ENCODE measurements around the gene CNTNAP5. TPM values are rescaled to one million over a fixed set of nuclear protein-coding genes. Genes with fewer than 3 reads are reported as not detected.

The CNTNAP5 gene
- total and polyA plus RNA-seq, 2 of the 13 experiments (the other 11 are each of a cell fraction or from before 2014, with no cell fraction given) = not detected

DNA sequence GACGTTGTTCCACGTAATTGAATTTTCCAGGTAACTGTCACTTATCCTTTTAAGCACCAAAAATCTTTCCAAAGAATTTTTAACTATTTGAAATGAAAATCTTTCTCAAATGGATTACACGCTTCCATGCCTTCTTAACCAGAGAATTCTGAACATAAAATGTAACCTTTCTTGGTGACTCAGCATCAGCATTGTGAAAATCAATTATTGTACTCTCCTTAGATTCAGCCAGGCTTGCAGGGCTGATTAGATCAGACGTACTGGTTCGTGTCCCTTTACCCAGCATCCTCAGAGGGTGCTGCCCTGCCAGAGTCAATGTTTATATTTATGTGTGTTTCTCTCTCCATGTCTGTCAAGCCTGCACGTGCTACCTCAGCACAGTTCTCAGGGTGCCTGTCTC, 623.9 kb downstream of the CNTNAP5 start (continued):
- TF ChIP-seq, protein P1, sequence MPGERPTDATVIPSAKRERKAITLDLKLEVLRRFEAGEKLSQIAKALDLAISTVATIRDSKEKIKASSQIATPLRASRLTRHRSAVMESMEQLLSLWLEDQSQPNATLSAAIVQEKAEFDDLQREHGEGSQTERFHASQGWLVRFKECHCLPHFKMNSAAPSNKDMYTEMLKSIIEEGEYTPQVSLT (CRISPR knock-in tag; IDR thresholded peaks at IDR 0.05; ENCODE audit: borderline replicate concordance, low read depth) = no peak
- TF ChIP-seq CEBPB (IDR thresholded peaks at IDR 0.05; ENCODE audit: borderline replicate concordance, low read depth, low read length) = no peak

DNA sequence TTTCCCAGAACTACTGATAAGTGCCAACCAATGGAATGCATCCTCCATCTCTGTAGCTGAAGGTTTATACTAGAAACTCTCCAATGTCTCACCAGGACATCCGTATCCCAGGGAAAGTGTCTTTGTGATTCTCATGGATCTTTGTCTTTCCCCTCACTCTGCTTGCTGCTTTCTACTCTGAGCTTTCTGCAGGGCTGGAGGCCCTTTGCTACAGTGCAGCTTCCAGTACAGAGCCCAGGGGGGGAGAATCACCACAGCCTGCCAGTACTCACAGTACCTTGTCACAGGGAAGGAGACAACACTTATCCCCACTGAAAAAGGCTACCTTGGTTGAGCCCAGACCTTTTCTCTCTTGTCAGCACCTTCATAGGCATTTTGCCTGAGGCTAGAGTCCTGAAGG, 627.0 kb downstream of the CNTNAP5 start:
- H3K4me2 ChIP-seq (ENCODE audit: low read depth, low read length) = no peak overlapping the region
- H3K9ac ChIP-seq (ENCODE audit: insufficient read depth, low read depth, low read length) = no peak overlapping the region
- ChIA-PET CTCF (ENCODE audit: low intra/inter-chr PET ratio, low total read pairs) (no interaction called here), POLR2A (no interaction called here)
- H3K27ac ChIP-seq (ENCODE audit: extremely low read length, insufficient read depth, low read length) = no peak overlapping the region
- H4K20me1 ChIP-seq (ENCODE audit: insufficient read depth, low read length) = no peaks in the 10 kb centered on the region
- DNase-seq (ENCODE audit: low spot score) = no peak
- intact Hi-C loops (cut with micrococcal nuclease; ENCODE audit: unreplicated experiment) (no loop called here), in situ Hi-C loops (cut with HindIII; ENCODE audit: extremely low pct_ligation_motif_present, low pct_unique_long_range_greater_than_20kb) (no loop called here)
- H3K27me3 ChIP-seq (ENCODE audit: control insufficient read depth in 1 of 2, insufficient read depth in 2 of 2, low read length in 2 of 2) = peaks cover 0 to 3% of the 10 kb centered on the region in 2 experiments; a peak in 2 of 5 replicates
- WGBS (ENCODE audit: low lambda C conversion rate) = 67% methylated on average over 1 of the region's 1 CpG
- ATAC-seq = no peak
- H3K4me3 ChIP-seq (replicated peaks in 1 of 3; ENCODE audit: insufficient read depth in 1 of 3, low read depth in 2 of 3, low read length in 3 of 3) = no peak overlapping the region
- peaks cover 8% of the 10 kb centered on the region for H3K4me1 ChIP-seq (ENCODE audit: insufficient read depth, low read length)
- H2AFZ ChIP-seq (ENCODE audit: low read length) = no peak overlapping the region
- no peak for FAIRE-seq
- H3K9me3 ChIP-seq (ENCODE audit: low read length) = no peaks in the 10 kb centered on the region
- no peaks in the 10 kb centered on the region for H3K79me2 ChIP-seq (ENCODE audit: insufficient read depth, low read length)
- BruUV-seq (replicated peaks) = no TSS peak
- no peaks in the 10 kb centered on the region for H3K36me3 ChIP-seq (replicated peaks in 1 of 2; ENCODE audit: control insufficient read depth in 1 of 2, insufficient read depth in 2 of 2, low read length in 2 of 2)
- TF ChIP-seq SIN3B (IDR thresholded peaks at IDR 0.05; ENCODE audit: low read length) (no peak), MIER2 (CRISPR knock-in tag; IDR thresholded peaks at IDR 0.05) (no peak), RXRB (CRISPR knock-in tag; IDR thresholded peaks at IDR 0.05; ENCODE audit: borderline replicate concordance) (no peak), REPIN1 (CRISPR knock-in tag; IDR thresholded peaks at IDR 0.05; ENCODE audit: borderline replicate concordance, low read depth) (no peak), IKZF1 (IDR thresholded peaks at IDR 0.05) (no peak), PAWR (CRISPR knock-in tag; IDR thresholded peaks at IDR 0.05; ENCODE audit: borderline replicate concordance) (no peak)
- TF ChIP-seq, protein P2, sequence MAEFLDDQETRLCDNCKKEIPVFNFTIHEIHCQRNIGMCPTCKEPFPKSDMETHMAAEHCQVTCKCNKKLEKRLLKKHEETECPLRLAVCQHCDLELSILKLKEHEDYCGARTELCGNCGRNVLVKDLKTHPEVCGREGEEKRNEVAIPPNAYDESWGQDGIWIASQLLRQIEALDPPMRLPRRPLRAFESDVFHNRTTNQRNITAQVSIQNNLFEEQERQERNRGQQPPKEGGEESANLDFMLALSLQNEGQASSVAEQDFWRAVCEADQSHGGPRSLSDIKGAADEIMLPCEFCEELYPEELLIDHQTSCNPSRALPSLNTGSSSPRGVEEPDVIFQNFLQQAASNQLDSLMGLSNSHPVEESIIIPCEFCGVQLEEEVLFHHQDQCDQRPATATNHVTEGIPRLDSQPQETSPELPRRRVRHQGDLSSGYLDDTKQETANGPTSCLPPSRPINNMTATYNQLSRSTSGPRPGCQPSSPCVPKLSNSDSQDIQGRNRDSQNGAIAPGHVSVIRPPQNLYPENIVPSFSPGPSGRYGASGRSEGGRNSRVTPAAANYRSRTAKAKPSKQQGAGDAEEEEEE (CRISPR knock-in tag; IDR thresholded peaks at IDR 0.05; ENCODE audit: borderline replicate concordance) = no peak
- TF ChIP-seq, protein P3, sequence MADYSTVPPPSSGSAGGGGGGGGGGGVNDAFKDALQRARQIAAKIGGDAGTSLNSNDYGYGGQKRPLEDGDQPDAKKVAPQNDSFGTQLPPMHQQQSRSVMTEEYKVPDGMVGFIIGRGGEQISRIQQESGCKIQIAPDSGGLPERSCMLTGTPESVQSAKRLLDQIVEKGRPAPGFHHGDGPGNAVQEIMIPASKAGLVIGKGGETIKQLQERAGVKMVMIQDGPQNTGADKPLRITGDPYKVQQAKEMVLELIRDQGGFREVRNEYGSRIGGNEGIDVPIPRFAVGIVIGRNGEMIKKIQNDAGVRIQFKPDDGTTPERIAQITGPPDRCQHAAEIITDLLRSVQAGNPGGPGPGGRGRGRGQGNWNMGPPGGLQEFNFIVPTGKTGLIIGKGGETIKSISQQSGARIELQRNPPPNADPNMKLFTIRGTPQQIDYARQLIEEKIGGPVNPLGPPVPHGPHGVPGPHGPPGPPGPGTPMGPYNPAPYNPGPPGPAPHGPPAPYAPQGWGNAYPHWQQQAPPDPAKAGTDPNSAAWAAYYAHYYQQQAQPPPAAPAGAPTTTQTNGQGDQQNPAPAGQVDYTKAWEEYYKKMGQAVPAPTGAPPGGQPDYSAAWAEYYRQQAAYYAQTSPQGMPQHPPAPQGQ (CRISPR knock-in tag; IDR thresholded peaks at IDR 0.05; ENCODE audit: borderline replicate concordance) = no peak
- TF ChIP-seq, protein P4, sequence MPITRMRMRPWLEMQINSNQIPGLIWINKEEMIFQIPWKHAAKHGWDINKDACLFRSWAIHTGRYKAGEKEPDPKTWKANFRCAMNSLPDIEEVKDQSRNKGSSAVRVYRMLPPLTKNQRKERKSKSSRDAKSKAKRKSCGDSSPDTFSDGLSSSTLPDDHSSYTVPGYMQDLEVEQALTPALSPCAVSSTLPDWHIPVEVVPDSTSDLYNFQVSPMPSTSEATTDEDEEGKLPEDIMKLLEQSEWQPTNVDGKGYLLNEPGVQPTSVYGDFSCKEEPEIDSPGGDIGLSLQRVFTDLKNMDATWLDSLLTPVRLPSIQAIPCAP (CRISPR knock-in tag; IDR thresholded peaks at IDR 0.05; ENCODE audit: low read depth) = no peak
- TF ChIP-seq, protein P5, sequence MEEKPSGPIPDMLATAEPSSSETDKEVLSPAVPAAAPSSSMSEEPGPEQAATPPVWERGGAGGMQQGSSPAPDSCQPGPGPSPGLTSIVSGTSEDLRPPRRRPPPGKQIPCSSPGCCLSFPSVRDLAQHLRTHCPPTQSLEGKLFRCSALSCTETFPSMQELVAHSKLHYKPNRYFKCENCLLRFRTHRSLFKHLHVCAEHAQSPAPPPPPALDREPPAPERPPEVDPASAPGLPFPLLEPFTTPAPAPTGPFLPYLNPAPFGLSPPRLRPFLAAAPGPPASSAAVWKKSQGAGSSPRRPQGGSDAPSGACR (CRISPR knock-in tag; IDR thresholded peaks at IDR 0.05) = no peak
- TF ChIP-seq, protein P6, sequence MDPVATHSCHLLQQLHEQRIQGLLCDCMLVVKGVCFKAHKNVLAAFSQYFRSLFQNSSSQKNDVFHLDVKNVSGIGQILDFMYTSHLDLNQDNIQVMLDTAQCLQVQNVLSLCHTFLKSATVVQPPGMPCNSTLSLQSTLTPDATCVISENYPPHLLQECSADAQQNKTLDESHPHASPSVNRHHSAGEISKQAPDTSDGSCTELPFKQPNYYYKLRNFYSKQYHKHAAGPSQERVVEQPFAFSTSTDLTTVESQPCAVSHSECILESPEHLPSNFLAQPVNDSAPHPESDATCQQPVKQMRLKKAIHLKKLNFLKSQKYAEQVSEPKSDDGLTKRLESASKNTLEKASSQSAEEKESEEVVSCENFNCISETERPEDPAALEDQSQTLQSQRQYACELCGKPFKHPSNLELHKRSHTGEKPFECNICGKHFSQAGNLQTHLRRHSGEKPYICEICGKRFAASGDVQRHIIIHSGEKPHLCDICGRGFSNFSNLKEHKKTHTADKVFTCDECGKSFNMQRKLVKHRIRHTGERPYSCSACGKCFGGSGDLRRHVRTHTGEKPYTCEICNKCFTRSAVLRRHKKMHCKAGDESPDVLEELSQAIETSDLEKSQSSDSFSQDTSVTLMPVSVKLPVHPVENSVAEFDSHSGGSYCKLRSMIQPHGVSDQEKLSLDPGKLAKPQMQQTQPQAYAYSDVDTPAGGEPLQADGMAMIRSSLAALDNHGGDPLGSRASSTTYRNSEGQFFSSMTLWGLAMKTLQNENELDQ (CRISPR knock-in tag; IDR thresholded peaks at IDR 0.05; ENCODE audit: borderline replicate concordance) = no peak
